HEK293 (cell line): ENCODE data around the gene SAP25.

Source experiments
- GFI1B ChIP-seq: fragments of 450-650 bp; formaldehyde crosslinking; IDR thresholded peaks from 2 replicates; pipeline ENCODE4 v1.5.1; 2016; ENCODE audit warnings: missing biosample characterization, missing genetic modification characterization
- GLI2 ChIP-seq: fragments of 450-650 bp; formaldehyde crosslinking; IDR thresholded peaks from 2 replicates; pipeline ENCODE4; 2017; ENCODE audit warnings: missing biosample characterization, missing genetic modification characterization, low read depth, borderline replicate concordance
- GLI4 ChIP-seq: fragments of 450-650 bp; formaldehyde crosslinking; IDR thresholded peaks from 2 replicates; pipeline ENCODE4 v1.5.1; 2016; ENCODE audit warnings: missing biosample characterization, missing genetic modification characterization
- KLF7 ChIP-seq: fragments of 450-650 bp; formaldehyde crosslinking; IDR thresholded peaks from 2 replicates; pipeline ENCODE4 v1.5.1; 2016; ENCODE audit warnings: missing biosample characterization, missing genetic modification characterization, borderline replicate concordance
- PRDM1 ChIP-seq: fragments of 450-650 bp; formaldehyde crosslinking; IDR thresholded peaks from 2 replicates; pipeline ENCODE4; 2016; ENCODE audit warnings: missing biosample characterization, missing genetic modification characterization
- REPIN1 ChIP-seq: fragments of 450-650 bp; formaldehyde crosslinking; IDR thresholded peaks from 2 replicates; pipeline ENCODE4 v1.5.1; 2017; ENCODE audit warnings: missing biosample characterization, missing genetic modification characterization, low read depth
- ZBTB21 ChIP-seq: fragments of 450-650 bp; formaldehyde crosslinking; IDR thresholded peaks from 2 replicates; pipeline ENCODE4 v1.5.1; 2017; ENCODE audit warnings: missing biosample characterization, missing genetic modification characterization
- ZFP69B ChIP-seq: fragments of 450-650 bp; formaldehyde crosslinking; IDR thresholded peaks from 2 replicates; pipeline ENCODE4 v1.5.1; 2016; ENCODE audit warnings: missing biosample characterization, missing genetic modification characterization
- ZNF121 ChIP-seq: fragments of 450-650 bp; formaldehyde crosslinking; IDR thresholded peaks from 2 replicates; pipeline ENCODE4 v1.5.1; 2016; ENCODE audit warnings: missing biosample characterization, missing genetic modification characterization
- ZNF157 ChIP-seq: fragments of 450-650 bp; formaldehyde crosslinking; IDR thresholded peaks from 2 replicates; pipeline ENCODE4 v1.5.1; 2016; ENCODE audit warnings: missing biosample characterization, missing genetic modification characterization
- ZNF223 ChIP-seq: fragments of 450-650 bp; formaldehyde crosslinking; IDR thresholded peaks from 2 replicates; pipeline ENCODE4 v1.5.1; 2016; ENCODE audit warnings: missing biosample characterization, missing genetic modification characterization
- ZNF341 ChIP-seq: fragments of 450-650 bp; formaldehyde crosslinking; IDR thresholded peaks from 2 replicates; pipeline ENCODE4; 2016; ENCODE audit warnings: low read depth, missing biosample characterization, missing genetic modification characterization
- ZNF48 ChIP-seq: fragments of 450-650 bp; formaldehyde crosslinking; IDR thresholded peaks from 2 replicates; pipeline ENCODE4 v1.5.1; 2016; ENCODE audit warnings: missing biosample characterization, missing genetic modification characterization
- ZNF529 ChIP-seq: fragments of 450-650 bp; formaldehyde crosslinking; IDR thresholded peaks from 2 replicates; pipeline ENCODE4 v1.5.1; 2017; ENCODE audit warnings: missing genetic modification characterization, missing biosample characterization; ENCODE audit not compliant: insufficient replicate concordance
- ZNF549 ChIP-seq: fragments of 450-650 bp; IDR thresholded peaks from 2 replicates; pipeline ENCODE4 v1.5.1; 2018; ENCODE audit warnings: missing biosample characterization, missing genetic modification characterization, mild to moderate bottlenecking, inconsistent platforms, moderate library complexity
- ZNF626 ChIP-seq: fragments of 450-650 bp; sonication (Bioruptor Pico); formaldehyde crosslinking; IDR thresholded peaks from 2 replicates; pipeline ENCODE4 v1.5.1; 2018; ENCODE audit warnings: missing biosample characterization, missing genetic modification characterization, inconsistent platforms
- ZNF692 ChIP-seq: fragments of 450-650 bp; formaldehyde crosslinking; IDR thresholded peaks from 2 replicates; pipeline ENCODE4 v1.5.1; 2016; ENCODE audit warnings: missing biosample characterization, missing genetic modification characterization
- ZNF785 ChIP-seq: fragments of 450-650 bp; formaldehyde crosslinking; IDR thresholded peaks from 2 replicates; pipeline ENCODE4 v1.5.1; 2016; ENCODE audit warnings: missing biosample characterization, missing genetic modification characterization
- ZNF837 ChIP-seq: fragments of 450-650 bp; formaldehyde crosslinking; IDR thresholded peaks from 2 replicates; pipeline ENCODE4 v1.5.1; 2016; ENCODE audit warnings: missing biosample characterization, missing genetic modification characterization
- TF ChIP-seq, protein P1 (sequence below): fragments of 450-650 bp; formaldehyde crosslinking; IDR thresholded peaks from 2 replicates; pipeline ENCODE4 v1.5.1; 2017; ENCODE audit warnings: missing biosample characterization, missing genetic modification characterization
- TF ChIP-seq, protein P2 (sequence below): fragments of 450-650 bp; formaldehyde crosslinking; IDR thresholded peaks from 2 replicates; pipeline ENCODE4 v1.5.1; 2016; ENCODE audit warnings: missing biosample characterization, missing genetic modification characterization
- TF ChIP-seq, protein P3 (sequence below): sonication (generic); formaldehyde crosslinking; IDR thresholded peaks from 2 replicates; pipeline ENCODE4 v1.8.1; 2022; ENCODE audit warnings: mild to moderate bottlenecking, moderate library complexity, missing genetic modification reagents
- TF ChIP-seq, protein P4 (sequence below): fragments of 450-650 bp; formaldehyde crosslinking; IDR thresholded peaks from 2 replicates; pipeline ENCODE4 v1.5.1; 2016; ENCODE audit warnings: missing biosample characterization, missing genetic modification characterization
- TF ChIP-seq, protein P5 (sequence below): fragments of 450-650 bp; formaldehyde crosslinking; IDR thresholded peaks from 2 replicates; pipeline ENCODE4 v1.5.1; 2016; ENCODE audit warnings: missing biosample characterization, missing genetic modification characterization

SAP25 gene

GRCh38 chr7:100611983-100612729 is 38.5 kb upstream of the SAP25 start, which contains the start of gene MOSPD3 (continued):
- TF ChIP-seq PRDM1 (tag by site-specific recombination) (no peak), ZNF549 (no peak), ZNF785 (tag by site-specific recombination) (no peak), ZNF341 (tag by site-specific recombination) (no peak), GLI2 (tag by site-specific recombination) (no peak), GFI1B (tag by site-specific recombination) (no peak), GLI4 (no peak), ZNF692 (tag by site-specific recombination) (0 out of 2 replicates have a peak, but pooled peaks have one; percentile 51), ZNF529 (tag by site-specific recombination) (no peak), ZBTB21 (tag by site-specific recombination) (peak; percentile 76), ZNF121 (tag by site-specific recombination) (no peak), ZNF223 (tag by site-specific recombination) (no peak), ZFP69B (tag by site-specific recombination) (no peak), REPIN1 (tag by site-specific recombination) (no peak), ZNF48 (no peak), KLF7 (0 out of 2 replicates have a peak, but pooled peaks have one; percentile 15), ZNF837 (tag by site-specific recombination) (no peak), ZNF157 (tag by site-specific recombination) (no peak), ZNF626 (tag by site-specific recombination) (no peak)
- TF ChIP-seq, protein P1, sequence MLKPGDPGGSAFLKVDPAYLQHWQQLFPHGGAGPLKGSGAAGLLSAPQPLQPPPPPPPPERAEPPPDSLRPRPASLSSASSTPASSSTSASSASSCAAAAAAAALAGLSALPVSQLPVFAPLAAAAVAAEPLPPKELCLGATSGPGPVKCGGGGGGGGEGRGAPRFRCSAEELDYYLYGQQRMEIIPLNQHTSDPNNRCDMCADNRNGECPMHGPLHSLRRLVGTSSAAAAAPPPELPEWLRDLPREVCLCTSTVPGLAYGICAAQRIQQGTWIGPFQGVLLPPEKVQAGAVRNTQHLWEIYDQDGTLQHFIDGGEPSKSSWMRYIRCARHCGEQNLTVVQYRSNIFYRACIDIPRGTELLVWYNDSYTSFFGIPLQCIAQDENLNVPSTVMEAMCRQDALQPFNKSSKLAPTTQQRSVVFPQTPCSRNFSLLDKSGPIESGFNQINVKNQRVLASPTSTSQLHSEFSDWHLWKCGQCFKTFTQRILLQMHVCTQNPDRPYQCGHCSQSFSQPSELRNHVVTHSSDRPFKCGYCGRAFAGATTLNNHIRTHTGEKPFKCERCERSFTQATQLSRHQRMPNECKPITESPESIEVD: no peak
- TF ChIP-seq, protein P2, sequence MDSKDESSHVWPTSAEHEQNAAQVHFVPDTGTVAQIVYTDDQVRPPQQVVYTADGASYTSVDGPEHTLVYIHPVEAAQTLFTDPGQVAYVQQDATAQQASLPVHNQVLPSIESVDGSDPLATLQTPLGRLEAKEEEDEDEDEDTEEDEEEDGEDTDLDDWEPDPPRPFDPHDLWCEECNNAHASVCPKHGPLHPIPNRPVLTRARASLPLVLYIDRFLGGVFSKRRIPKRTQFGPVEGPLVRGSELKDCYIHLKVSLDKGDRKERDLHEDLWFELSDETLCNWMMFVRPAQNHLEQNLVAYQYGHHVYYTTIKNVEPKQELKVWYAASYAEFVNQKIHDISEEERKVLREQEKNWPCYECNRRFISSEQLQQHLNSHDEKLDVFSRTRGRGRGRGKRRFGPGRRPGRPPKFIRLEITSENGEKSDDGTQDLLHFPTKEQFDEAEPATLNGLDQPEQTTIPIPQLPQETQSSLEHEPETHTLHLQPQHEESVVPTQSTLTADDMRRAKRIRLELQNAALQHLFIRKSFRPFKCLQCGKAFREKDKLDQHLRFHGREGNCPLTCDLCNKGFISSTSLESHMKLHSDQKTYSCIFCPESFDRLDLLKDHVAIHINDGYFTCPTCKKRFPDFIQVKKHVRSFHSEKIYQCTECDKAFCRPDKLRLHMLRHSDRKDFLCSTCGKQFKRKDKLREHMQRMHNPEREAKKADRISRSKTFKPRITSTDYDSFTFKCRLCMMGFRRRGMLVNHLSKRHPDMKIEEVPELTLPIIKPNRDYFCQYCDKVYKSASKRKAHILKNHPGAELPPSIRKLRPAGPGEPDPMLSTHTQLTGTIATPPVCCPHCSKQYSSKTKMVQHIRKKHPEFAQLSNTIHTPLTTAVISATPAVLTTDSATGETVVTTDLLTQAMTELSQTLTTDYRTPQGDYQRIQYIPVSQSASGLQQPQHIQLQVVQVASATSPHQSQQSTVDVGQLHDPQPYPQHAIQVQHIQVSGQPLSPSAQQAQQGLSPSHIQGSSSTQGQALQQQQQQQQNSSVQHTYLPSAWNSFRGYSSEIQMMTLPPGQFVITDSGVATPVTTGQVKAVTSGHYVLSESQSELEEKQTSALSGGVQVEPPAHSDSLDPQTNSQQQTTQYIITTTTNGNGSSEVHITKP (tag by site-specific recombination): no peak
- TF ChIP-seq, protein P3, sequence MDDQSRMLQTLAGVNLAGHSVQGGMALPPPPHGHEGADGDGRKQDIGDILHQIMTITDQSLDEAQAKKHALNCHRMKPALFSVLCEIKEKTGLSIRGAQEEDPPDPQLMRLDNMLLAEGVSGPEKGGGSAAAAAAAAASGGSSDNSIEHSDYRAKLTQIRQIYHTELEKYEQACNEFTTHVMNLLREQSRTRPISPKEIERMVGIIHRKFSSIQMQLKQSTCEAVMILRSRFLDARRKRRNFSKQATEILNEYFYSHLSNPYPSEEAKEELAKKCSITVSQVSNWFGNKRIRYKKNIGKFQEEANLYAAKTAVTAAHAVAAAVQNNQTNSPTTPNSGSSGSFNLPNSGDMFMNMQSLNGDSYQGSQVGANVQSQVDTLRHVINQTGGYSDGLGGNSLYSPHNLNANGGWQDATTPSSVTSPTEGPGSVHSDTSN (CRISPR knock-in tag): no peak
- TF ChIP-seq, protein P4, sequence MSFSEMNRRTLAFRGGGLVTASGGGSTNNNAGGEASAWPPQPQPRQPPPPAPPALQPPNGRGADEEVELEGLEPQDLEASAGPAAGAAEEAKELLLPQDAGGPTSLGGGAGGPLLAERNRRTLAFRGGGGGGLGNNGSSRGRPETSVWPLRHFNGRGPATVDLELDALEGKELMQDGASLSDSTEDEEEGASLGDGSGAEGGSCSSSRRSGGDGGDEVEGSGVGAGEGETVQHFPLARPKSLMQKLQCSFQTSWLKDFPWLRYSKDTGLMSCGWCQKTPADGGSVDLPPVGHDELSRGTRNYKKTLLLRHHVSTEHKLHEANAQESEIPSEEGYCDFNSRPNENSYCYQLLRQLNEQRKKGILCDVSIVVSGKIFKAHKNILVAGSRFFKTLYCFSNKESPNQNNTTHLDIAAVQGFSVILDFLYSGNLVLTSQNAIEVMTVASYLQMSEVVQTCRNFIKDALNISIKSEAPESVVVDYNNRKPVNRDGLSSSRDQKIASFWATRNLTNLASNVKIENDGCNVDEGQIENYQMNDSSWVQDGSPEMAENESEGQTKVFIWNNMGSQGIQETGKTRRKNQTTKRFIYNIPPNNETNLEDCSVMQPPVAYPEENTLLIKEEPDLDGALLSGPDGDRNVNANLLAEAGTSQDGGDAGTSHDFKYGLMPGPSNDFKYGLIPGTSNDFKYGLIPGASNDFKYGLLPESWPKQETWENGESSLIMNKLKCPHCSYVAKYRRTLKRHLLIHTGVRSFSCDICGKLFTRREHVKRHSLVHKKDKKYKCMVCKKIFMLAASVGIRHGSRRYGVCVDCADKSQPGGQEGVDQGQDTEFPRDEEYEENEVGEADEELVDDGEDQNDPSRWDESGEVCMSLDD: no peak
- TF ChIP-seq, protein P5, sequence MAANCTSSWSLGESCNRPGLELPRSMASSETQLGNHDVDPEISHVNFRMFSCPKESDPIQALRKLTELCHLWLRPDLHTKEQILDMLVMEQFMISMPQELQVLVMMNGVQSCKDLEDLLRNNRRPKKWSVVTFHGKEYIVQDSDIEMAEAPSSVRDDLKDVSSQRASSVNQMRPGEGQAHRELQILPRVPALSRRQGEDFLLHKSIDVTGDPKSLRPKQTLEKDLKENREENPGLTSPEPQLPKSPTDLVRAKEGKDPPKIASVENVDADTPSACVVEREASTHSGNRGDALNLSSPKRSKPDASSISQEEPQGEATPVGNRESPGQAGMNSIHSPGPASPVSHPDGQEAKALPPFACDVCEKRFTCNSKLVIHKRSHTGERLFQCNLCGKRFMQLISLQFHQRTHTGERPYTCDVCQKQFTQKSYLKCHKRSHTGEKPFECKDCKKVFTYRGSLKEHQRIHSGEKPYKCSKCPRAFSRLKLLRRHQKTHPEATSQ (tag by site-specific recombination): no peak
